Hematopoietic multipotent progenitor cell treated with erythropoietin and hydrocortisone succinate and interleukin-3 and kit ligand, for 17 days (in vitro differentiated cells): Measurements from ENCODE around the gene HORMAD2.
"Not testable (repeated sequence)": the region's sequence is repeated elsewhere in the genome, so short reads cannot be mapped to it uniquely, and the experiment has no call there.

Source experiments
- DNase-seq: peaks from one replicate; pipeline ENCODE4 v3.0.0-alpha.2; 2015; ENCODE audit warnings: low spot score

HORMAD2 gene

DNA sequence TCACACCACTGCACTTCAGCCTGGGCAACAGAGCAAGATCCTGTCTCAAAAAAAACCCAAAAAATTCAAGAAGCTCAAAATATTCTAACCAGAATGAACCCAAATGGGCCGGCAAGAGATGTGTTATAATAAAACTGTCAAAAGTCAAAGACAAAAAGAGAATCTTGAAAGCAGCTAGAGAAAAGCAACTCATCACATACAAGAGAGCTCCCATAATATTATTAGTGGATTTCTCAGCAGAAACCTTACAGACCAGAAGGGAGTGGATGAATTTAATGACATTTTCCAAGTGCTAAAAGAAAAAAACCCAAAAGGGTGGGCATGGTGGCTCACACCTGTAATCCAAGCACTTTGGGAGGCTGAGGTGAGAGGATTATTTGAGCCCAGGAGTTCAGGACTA lies 22.9 kb upstream of the HORMAD2 start:
- no peak for DNase-seq

DNA sequence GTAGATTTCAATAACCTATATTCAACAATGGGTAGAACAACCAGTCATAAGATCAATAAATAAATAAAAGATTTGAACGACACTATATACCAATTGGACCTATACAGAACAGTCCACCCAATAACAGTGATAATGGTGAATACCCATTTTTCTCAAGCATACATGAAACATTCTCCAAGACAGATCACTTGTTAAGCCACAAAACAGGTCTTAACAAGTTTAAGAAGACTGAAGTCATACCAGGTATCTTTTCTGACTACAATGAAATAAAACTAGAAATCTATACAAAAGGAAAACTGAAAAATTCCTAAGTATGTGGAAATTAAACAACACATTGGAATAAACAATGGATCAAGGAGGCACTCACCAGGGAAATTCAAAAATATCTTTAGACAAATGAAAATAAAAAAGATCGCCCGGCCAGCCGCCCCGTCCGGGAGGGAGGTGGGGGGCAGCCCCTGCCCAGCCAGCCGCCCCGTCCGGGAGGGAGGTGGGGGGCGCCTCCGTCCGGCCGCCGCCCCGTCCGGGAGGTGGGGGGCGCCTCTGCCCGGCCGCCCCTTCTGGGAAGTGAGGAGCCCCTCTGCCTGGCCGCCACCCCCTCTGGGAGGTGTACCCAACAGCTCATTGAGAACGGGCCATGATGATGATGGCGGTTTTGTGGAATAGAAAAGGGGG lies 20.8 kb upstream of the HORMAD2 start:
- not testable (repeated sequence) for DNase-seq

DNA sequence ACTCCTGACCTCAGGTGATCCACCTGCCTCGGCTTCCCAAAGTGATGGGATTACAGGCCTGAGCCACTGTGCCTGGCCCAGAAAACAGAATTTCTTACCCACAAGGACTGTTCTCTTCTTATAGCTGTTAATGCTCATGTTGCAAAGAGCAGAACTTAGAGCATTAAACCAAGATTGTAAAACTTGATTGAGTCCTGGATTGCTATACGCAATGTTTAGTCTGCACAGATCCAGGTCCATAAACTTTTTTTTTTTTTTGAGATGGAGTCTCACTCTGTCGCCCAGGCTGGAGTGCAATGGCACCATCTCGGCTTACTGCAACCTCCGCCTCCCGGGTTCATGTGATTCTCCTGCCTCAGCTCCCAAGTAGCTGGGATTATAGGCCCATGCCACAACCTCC lies 19.2 kb upstream of the HORMAD2 start:
- DNase-seq = not testable (repeated sequence)

DNA sequence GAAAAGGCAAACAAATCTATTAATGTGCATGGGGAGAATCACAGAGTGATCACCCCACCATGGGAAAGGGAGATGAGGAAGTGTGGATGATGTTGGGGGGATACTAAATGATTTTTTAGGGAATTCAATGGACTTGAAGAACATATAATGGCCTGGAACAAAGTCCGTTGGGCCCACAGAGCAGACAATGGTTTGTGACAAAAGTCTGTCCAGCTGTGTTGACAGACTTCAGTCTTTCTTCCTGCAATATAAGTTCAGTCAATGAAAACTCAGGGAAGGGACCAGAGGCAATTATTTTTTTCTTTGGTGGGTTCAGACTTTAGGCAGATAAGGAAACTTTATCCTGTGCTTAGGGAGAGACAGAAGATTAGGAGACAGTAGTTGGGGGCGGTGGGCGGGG lies 18.0 kb upstream of the HORMAD2 start:
- DNase-seq = no peak

DNA sequence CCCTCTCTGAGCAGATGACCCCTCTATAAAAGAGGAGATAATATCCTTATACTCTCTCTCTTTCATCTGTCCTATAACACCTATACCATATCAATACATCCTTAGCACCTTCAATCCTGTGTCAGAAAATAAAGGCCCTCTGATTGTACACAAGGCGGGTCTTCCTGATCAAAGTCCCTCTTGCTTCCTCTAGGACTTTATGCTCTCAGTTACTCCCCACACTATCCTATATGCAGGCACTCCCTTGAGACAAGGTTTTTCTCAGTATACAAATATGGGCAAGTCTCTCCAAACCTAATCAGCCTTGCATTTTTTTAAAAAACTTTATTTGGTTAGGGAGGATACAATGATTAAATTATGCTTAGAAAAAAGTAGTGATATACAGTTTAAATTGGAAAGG lies 17.3 kb upstream of the HORMAD2 start:
- DNase-seq = no peak

DNA sequence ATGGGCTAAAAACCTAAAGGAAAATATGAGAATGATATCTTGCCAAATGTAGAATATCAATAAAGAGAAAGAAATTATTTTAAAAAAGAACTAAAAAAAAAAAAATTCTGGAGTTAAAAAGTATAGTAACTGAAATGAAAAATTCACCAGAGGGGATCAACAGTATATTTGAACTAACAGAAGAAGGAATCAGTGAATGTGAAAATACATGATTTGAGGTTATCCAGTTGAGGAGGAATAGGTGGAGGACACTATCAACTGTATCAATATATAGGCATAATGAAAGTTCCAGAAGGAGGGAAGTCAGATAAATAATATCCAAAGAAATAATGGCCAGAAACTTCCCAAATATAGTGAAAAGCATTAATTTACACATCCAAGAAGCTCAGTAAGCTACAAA lies 16.1 kb upstream of the HORMAD2 start:
- DNase-seq = no peak

DNA sequence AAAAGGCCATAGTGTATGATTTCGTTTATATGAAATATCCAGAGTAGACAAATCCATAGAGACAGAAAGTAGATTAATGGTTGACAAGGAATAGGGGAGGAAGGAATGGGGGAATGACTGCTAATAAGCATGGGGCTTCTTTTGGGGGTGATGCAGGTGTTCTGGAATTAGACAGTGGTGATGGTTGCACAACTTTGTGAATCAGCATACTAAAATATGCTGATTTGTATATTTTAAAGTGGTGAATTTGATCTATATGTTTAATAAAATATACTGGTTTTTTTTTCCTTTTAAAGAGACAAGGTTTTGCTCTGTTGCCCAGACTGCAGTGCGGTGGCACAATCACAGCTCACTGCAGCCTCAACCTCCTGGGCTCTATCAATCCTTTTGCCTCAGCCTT lies 6.5 kb upstream of the HORMAD2 start:
- DNase-seq = no peak

DNA sequence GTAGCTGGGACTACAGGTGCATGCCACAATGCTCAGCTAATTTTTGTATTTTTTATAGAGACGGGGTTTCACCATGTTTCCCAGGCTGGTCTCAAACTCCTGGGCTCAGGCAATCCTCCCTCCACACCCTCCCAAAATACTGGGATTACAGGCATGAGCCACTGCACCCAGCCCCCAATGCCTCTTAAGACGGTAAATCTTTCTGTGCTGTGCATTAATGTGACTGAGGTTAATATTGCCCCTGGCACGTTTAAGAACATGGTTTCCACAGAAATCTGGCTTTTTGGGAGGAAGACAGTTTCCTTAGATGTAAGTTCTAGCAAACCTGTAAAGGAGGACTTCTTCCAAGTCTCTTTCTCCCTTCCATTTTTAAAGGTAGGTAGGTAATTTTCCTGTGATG lies 6.1 kb upstream of the HORMAD2 start:
- no peak for DNase-seq

DNA sequence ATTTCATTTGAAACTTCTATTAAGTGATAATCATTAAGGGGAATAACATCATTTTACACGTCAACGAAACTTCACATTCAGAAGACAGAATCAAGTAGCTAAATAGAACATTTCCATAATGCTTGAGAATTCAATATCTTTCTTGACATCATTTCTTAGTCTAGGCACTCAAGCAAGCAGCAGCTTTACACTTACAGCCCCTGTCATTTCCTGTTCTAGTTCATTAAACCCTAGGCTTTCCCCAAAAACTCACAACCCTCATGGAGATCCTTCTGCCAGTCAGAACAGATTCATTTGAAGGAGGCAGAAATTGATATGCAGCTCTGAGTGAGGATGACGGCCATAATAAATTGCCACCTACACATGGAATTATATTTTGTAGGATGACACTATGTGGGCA lies 5.3 kb upstream of the HORMAD2 start:
- DNase-seq = no peak

DNA sequence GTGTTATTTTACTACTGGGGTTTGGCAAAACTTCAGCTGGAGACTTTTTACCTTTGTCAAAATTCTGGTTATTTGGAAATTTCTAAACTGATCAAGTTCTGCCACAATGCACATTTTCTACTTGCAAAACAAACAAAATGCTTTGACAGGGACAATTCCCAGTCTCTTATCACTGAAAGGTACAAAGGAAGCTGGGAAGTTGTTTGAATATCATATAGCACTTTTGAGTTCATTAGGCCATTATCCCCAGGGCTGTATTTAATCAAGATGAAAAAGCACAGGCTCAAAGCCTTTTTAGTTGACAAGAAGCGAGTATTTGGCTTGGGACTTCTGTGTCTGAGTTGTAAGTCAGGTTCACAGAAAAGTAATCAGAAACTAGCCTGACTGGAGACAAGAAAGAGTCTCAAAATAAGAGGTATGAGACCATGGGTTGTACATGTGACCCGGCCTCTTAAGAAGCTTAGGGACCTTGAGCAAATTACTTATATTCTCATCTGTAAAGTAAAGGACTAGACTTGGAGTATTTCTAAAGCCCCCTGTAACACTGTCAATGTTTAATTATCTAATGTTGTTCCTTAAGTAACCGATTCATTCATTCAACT lies 2.9 kb upstream of the HORMAD2 start:
- no peak for DNase-seq

DNA sequence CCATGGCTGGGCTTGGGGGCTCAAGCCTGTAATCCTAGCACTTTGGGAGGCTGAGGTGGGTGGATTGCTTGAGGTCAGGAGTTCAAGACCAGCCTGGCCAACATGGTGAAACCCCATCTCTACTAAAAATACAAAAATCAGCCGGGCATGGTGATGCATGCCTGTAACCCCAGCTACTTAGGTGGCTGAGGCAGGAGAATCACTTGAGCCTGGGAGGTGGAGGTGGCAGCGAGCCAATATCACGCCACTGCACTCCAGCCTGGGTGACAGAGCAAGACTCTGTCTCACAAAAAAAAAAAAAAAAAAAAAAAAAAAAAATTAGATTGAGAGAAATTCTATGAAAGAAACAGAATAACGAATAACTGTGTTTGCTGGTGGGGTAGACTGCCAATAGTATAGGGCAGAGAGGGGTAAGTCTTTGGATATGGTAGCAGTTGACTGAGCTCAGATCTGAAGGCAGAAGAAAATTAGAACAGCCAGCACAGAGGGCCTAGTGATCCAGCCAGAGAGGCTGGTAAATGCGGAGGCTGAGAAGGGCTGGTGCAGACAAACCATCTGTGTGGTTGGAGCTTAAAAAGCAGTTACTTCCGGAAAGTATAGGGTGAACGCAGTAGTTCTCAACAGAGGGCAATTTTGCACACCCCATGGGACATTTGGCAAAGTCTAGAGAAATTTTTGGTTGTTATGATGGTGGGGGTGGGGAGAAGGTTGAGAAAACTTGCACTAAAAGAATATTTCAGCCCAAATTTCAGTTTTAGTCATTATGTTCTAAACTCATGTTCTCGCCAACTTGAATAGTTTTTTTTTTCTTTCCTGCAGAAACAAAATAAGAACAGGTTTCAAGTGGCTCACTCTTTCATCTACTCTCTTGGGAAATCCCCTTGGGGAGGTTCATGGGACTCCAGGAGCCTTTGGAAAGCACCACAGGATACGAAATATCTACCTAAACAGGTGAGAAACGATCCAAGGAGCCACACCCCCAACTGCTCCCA lies 1.6 kb upstream of the HORMAD2 start:
- DNase-seq = no peak

DNA sequence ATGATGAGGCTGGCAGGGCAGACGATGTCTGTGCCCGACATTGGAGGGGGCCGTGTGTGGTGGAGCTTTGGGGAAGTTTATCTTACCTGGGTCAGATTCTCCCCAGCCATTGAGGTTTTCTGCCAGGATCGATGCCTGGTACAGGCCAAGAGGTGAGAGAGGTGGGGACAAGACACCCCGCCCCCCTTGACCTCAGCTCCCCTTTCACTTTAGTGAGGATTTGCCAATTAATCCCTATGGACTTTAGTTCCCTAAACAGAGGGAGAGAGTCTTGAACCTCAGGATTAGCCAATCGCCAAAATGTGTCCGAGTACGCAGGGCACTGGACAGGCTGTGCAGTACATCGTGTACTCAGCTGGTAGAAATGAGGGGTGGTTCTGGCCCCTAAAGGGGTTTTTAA lies 541 bp downstream of the HORMAD2 start:
- DNase-seq = no peak

DNA sequence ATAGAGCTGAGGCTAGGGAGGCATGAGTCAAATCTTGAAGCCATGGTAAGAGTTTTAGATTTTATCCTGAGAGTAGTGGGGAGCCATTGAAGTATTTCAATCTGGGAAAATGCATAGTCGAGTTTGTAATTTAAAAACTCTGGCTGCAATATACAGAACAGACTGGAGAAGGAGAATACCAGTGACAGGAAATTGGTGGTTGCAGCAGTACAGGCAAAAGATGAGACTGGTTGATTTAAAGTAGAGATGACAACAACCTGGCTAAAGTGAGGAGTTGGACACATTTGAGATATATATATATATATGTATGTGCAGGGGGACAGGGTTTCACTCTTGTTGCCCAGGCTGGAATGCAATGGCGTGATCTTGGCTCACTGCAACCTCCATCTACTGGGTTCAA lies 6.2 kb downstream of the HORMAD2 start:
- DNase-seq = no peak

DNA sequence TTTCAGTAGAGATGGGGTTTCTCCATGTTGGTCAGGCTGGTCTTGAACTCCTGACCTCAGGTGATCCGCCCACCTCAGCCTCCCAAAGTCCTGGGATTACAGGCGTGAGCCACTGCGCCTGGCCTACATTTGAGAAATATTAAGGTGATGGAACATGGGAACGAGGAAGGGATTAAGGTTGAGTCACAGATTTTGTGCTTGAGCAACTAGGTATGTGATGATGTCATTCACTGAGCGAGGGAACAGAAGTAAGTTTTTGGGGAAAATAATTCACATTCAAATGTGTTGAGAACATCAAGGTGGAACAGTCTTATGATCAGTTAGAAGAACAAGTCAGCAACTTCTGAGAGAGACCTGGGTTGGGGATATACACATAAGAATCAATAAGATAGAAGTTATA lies 6.8 kb downstream of the HORMAD2 start:
- not testable (repeated sequence) for DNase-seq

DNA sequence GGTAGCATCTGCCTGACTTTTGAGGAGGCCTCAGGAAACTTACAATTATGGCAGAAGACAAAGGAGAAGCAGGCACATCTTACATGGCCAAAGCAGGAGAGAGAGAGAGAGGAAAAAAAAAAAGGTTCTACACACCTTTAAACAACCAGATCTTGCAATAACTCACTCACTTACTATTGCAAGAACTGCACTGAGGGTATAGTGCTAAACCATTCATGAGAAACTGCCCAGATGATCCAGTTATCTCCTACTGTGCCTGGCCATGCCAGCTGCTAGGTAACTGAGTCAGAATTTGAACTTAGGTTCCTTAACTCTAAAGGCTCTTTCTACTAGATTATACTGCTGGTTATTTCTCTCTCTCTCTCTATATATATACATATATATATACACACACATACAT lies 7.3 kb downstream of the HORMAD2 start:
- no peak for DNase-seq

DNA sequence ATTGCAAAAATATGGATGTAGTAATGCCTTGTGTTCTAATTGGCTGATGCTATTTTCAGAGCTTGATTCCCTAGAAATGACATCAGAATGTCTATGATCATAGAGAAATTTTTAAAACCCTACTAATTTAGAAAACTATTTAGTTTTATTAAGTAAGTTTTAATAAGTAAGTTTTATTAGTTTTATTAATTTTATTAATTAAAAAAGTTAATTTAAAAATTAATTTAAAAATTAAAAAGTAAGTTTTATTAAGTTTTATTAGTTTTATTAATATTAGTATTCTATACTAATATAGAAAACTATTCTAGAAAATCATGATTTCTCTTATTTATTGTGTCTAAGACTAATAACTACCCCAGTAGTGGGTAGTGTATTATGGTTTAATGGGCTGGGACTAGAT lies 8.2 kb downstream of the HORMAD2 start:
- no peak for DNase-seq

DNA sequence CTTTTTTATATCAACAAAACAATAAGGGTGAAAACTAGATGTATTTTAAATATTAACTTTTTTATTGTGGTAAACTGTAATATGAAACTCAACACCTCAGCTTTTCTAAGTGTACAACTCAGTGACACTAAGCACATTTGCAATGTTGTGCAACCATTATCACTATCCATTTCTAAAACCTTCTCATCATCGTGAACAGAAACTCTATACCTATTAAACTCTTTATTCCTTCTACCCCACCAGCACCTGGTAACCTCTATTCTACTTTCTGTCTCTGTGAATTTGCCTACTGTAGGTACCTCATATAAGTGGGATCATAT lies 9.4 kb downstream of the HORMAD2 start:
- no peak for DNase-seq

DNA sequence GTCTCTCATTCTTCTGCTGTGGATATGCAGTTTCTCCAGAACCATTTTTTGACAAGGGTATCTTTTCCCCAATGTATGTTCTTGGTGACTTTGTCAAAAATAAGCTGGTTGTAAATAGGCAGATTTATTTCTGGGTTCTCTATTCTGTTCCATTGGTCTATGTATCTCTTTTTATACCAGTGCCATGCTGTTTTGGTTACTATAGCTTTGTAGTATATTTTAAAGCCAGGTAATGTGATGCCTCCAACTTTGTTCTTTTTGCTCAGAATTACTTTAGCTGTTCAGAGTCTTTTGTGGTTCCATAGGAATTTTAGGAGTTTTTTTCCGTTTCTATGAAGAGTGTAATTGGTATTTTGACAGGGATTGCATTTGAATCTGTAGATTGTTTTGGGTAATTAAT lies 12.4 kb downstream of the HORMAD2 start:
- DNase-seq = no peak

DNA sequence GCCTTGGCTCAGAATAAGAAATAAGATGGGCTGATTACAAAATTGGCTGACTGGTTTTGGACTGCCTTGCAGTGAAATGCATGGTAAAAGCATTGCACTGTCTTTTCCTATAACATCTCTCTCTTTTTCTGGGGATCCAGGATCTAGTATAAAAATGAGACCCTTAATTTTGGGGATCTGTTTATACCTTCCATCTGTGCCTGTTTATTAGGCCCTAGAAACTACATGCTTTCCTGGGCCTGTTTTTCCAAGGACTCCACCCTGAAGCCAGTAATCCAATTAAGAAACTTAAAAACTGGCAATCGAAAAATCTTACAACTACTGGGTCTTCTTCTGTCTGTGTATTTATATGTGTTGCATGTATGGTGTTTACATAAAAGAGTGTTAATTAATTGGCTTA lies 14.5 kb downstream of the HORMAD2 start:
- DNase-seq = no peak

DNA sequence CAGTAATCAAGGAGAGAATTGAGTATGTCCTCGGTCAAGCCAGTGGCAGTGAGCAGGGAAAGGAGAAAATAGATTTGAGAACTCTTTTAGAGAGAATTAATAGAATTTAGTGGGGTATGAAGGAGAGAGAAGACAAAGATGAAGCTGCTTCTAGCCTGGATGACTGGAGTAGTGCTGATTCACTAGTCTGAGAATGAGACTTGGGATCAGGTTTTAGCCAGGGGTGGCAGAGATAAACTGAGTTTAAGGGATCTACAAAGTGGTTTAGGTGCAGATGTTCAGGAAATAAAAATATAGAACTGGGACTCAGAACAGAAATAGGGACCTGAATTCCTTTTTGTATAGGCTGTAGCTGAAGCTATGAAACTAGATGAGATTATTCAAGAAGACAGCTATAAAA lies 17.6 kb downstream of the HORMAD2 start:
- no peak for DNase-seq

DNA sequence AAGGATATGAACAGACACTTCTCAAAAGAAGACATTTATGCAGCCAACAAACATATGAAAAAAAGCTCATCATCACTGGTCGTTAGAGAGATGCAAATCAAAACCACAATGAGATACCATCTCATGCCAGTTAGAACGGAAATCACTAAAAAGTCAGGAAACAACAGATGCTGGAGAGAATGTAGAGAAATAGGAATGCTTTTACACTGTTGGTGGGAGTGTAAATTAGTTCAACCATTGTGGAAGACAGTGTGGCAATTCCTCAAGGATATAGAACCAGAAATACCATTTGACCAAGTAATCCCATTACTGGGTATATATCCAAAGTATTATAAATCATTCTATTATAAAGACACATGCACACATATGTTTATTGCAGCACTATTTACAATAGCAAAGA lies 20.5 kb downstream of the HORMAD2 start:
- not testable (repeated sequence) for DNase-seq

DNA sequence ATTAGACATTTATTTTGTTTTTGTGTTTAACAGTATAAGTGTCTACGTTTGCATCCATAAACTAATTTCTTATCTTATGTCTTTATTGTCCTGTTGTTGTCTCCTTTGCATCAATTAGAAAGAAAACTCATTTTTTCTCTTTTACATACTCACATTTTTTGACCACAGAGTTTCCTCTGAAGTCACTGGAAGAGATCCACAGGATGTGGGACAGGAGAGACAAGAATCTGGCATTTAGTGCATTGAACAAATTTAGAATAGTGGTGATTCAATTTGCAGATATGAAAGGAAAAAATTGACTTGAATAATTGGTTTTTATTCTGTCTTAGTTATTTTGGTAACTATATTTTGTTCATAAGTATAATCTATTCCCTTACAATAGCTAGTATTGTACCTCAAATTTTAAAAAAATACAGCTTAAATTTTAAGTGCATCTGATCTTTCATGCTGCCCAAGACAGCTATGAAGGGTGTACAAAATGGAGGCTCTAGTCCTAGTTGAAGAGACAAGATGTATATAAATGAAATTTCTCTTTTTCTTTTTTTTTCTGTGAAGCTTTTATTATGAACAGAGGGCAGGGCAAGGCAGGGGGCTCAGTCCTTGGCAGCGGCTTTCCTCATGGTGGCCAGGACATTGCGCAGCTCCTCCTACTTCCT lies 24.4 kb downstream of the HORMAD2 start:
- no peak for DNase-seq

DNA sequence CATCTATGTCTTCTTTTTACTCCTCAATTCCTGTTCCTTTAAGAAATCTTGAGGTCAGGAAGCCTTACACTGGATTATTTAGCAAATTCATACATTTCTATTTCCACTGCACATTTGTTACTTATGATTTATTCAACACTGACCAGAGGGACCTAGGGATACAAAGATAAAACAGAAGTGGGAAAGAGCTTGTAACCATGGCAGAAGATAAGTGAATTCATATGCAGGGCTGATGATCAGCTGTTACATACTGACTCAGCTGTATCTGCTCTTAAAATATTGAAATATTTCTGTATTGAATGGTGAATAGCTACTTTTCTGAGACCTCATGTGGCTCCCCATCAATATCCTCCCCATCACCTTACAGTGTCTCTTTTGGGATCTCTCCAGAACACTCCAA lies 25.2 kb downstream of the HORMAD2 start:
- DNase-seq = no peak
